CD1c-positive myeloid dendritic cell (primary cell): ENCODE data around the gene ASIC1.

Experiments
- DNase-seq: peaks from one replicate; pipeline ENCODE4 v3.0.0-alpha.2; 2016; ENCODE audit errors: extremely low spot score

ASIC1 gene

GRCh38 chr12:50040657-50041056 is 16.7 kb upstream of the ASIC1 start:
- DNase-seq: no peak

- no peak for DNase-seq
Observed at GRCh38 chr12:50041062-50041860, 16.1 kb upstream of the ASIC1 start.

GRCh38 chr12:50041962-50042361 is 15.4 kb upstream of the ASIC1 start:
- DNase-seq: no peak

GRCh38 chr12:50042693-50043092 is 14.7 kb upstream of the ASIC1 start:
- no peak for DNase-seq

- DNase-seq: no peak
Observed at GRCh38 chr12:50043308-50043707, 14.1 kb upstream of the ASIC1 start.

GRCh38 chr12:50043854-50044253 is 13.5 kb upstream of the ASIC1 start:
- peak; percentile 33 for DNase-seq

- no peak for DNase-seq
Observed at GRCh38 chr12:50047693-50048250, 9.6 kb upstream of the ASIC1 start.

- no peak for DNase-seq
Observed at GRCh38 chr12:50049254-50050118, 7.9 kb upstream of the ASIC1 start.

GRCh38 chr12:50050119-50050385 is 7.3 kb upstream of the ASIC1 start:
- no peak for DNase-seq

- peak; percentile 60 for DNase-seq
Observed at GRCh38 chr12:50050410-50051098, 6.8 kb upstream of the ASIC1 start.

GRCh38 chr12:50051101-50051806 is 6.1 kb upstream of the ASIC1 start:
- no peak for DNase-seq

GRCh38 chr12:50052544-50052943 is 4.9 kb upstream of the ASIC1 start:
- DNase-seq: no peak

- DNase-seq: no peak
Observed at GRCh38 chr12:50052964-50053363, 4.4 kb upstream of the ASIC1 start.

- no peak for DNase-seq
Observed at GRCh38 chr12:50053583-50053982, 3.8 kb upstream of the ASIC1 start.

GRCh38 chr12:50055831-50056638 is 1.4 kb upstream of the ASIC1 start:
- DNase-seq: peak; percentile 63

- DNase-seq: no peak
Observed at GRCh38 chr12:50056639-50056976, 788 bp upstream of the ASIC1 start.

GRCh38 chr12:50057896-50058670 is 687 bp downstream of the ASIC1 start:
- DNase-seq: no peak

GRCh38 chr12:50058743-50059312 is 1.4 kb downstream of the ASIC1 start:
- DNase-seq: no peak

GRCh38 chr12:50059440-50060119 is 2.2 kb downstream of the ASIC1 start:
- peak; percentile 45 for DNase-seq
